Activated naive CD8-positive, alpha-beta T cell treated with anti-CD3 and anti-CD28 coated beads for 36 hours (primary cell): Measurements from ENCODE around the gene MS4A3. TPM values are rescaled to one million over a fixed set of nuclear protein-coding genes. Genes with fewer than 3 reads are reported as not detected.
"Not testable (repeated sequence)": the region's sequence is repeated elsewhere in the genome, so short reads cannot be mapped to it uniquely, and the experiment has no call there.

Source experiments
- DNase-seq: peaks from one replicate; pipeline ENCODE4 v3.0.0; 2021
- H3K27ac Mint-ChIP-seq: one replicate; pipeline ENCODE4 v1.8.0; 2022; ENCODE audit warnings: mild to moderate bottlenecking, moderate library complexity, mixed read lengths
- H3K27me3 Mint-ChIP-seq: one replicate; pipeline ENCODE4 v1.8.0; 2022; ENCODE audit warnings: mild to moderate bottlenecking, mixed read lengths
- H3K36me3 Mint-ChIP-seq: one replicate; pipeline ENCODE4 v1.8.0; 2021; ENCODE audit warnings: mild to moderate bottlenecking, mixed read lengths
- H3K4me1 Mint-ChIP-seq: one replicate; pipeline ENCODE4 v1.8.0; 2021; ENCODE audit warnings: mixed read lengths
- H3K4me3 Mint-ChIP-seq: one replicate; pipeline ENCODE4 v1.8.0; 2022; ENCODE audit warnings: mild to moderate bottlenecking, moderate library complexity, mixed read lengths
- H3K9me3 Mint-ChIP-seq: one replicate; pipeline ENCODE4 v1.8.0; 2022; ENCODE audit warnings: mixed read lengths
- total RNA-seq, 2 experiments: library from RNA; stranded (reverse); gene quantifications; one replicate each; pipeline ENCODE4 v1.2.3, GENCODE V29; 2021

MS4A3 gene, protein sequence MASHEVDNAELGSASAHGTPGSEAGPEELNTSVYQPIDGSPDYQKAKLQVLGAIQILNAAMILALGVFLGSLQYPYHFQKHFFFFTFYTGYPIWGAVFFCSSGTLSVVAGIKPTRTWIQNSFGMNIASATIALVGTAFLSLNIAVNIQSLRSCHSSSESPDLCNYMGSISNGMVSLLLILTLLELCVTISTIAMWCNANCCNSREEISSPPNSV
- not detected for total RNA-seq

DNA sequence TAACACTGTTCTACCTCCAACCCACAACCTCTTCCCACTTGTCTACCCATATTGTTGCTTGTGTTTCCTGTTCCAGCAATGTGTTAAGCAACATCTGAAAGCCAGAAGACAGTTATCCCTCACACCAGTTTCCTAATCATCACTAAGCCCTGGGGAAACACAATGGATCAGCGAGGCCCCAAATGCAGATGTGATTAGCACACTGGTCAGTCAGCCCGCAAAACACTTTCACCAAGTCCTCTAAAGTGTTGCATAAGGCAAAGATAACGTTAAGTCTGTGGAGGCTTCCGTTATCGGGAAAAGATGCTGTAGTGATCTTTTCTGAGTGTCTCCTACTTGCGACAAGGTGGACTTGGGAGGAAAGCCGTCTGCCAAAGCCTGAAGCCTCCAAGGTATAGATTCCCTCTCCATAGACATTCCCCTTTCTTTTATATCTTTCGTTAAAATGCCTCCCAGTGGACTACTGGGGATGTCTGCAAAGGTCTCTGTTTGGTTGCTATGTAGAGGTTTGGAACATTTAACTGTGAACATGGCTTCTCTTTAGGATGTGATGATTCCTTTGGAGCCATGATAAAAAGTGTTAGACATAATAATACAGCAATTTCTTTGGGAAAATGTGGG is at the start of gene MS4A3:
MS4A3 (plus strand) TSS at position 317 of the 621 bp plus-strand sequence. CDS start 4,496 bp downstream, outside the sequence.
- no peaks in the 10 kb centered on the region for H3K9me3 Mint-ChIP-seq
- H3K36me3 Mint-ChIP-seq: no peaks in the 10 kb centered on the region
- DNase-seq: no peak
- peaks cover 25% of the 10 kb centered on the region for H3K27me3 Mint-ChIP-seq
- no peak within 1 kb of the TSS for H3K4me3 Mint-ChIP-seq
- H3K27ac Mint-ChIP-seq: no peak within 1 kb of the TSS
- H3K4me1 Mint-ChIP-seq: no peaks in the 10 kb centered on the region

DNA sequence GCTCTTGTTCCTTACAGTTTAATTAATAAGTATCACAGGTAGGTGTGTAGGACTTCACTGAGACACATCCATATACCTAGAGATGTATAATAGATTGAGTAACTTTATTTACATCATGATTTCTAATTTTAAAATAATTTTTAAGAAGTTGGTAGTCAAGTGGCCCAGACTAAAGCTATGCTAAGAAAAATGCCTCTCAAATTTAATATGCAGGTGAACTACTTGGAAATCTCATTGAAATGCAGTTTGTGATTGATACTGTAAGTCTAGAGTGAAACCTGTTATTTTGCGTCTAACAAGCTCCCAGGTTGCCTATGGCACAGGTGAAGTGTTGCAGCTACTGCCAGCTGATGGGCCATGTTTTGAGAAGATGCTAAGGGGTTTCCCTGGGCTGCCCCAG is 39.6 kb upstream of the MS4A3 start, which contains the start of gene OOSP4B:
OOSP4B (plus strand) TSS at position 301 of the 400 bp plus-strand sequence.
- Mint-ChIP-seq H3K4me1 (no peaks in the 10 kb centered on the region), H3K27ac (no peak within 1 kb of the TSS), H3K4me3 (no peak within 1 kb of the TSS), H3K9me3 (no peaks in the 10 kb centered on the region), H3K27me3 (peaks cover 9% of the 10 kb centered on the region), H3K36me3 (no peaks in the 10 kb centered on the region)
- DNase-seq: no peak

DNA sequence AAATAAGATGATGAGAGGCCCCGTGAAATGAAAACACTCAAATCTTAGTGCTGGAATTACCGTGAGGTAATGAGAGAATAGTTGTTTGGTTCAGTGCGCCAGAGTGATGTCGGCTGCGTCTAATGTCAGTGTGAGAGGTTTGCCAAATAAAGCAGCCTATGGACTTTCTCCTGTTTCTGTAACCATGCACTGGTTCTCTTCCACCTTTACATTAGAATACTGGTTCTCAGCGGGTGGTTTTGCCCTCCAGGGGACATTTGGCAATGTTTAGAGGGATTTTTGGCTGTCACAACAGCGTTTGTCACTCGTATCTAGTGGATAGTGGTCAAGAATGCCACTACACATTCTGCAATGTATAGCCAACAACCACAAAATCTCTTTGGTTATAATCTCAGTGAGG is 38.4 kb upstream of the MS4A3 start:
- DNase-seq: no peak
- Mint-ChIP-seq H3K27me3 (peaks cover 9% of the 10 kb centered on the region), H3K9me3 (no peaks in the 10 kb centered on the region), H3K4me1 (no peaks in the 10 kb centered on the region), H3K36me3 (no peaks in the 10 kb centered on the region), H3K4me3 (no peak overlapping the region), H3K27ac (no peak overlapping the region)

DNA sequence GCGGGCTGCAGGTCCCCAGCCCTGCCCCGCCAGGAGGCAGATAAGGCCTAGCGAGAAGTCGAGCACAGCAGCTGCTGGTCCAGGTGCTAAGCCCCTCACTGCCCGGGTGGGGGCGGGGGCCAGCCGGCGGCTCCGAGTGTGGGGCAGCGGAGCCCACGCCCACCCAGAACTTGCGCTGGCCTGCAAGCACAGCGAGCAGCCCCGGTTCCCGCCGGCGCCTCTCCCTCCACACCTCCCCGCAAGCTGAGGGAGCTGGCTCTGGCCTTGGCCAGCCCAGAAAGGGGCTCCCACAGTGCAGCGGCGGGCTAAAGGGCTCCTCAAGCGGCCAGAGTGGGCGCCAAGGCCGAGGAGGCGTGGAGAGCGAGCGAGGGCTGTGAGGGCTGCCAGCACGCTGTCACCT is 36.1 kb upstream of the MS4A3 start:
- not testable (repeated sequence) for DNase-seq, H3K9me3 Mint-ChIP-seq, H3K27ac Mint-ChIP-seq, H3K4me1 Mint-ChIP-seq, H3K36me3 Mint-ChIP-seq, H3K4me3 Mint-ChIP-seq, H3K27me3 Mint-ChIP-seq

DNA sequence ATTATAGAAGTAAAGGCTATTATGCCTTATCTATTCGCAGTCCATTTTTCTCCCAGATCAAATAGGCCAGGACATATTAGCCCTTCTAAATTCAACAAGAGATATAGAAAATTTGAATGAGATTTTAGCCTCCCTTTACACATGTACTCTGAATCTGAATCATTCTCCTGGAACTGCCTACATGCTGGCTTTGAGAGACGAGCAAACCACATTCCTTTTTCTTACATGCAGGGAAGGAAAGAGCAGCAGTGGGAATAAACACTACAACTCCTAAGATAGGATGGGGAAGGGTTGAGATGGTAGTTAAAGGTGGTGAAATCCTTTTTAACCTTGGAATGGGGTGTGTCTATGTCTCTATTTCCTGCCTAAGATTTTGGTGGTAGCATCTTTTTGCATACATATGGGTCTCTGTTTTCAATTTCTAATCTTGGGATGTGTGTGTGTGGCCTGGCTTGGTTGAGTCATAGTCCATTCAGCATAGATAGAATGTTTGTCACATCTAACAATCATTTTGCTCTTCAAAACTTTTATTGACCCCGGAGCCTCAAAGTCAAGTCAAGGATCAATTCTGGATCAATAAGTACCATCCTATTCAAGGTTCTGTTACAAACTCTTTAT is 27.3 kb upstream of the MS4A3 start:
- no peaks in the 10 kb centered on the region for H3K36me3 Mint-ChIP-seq
- no peaks in the 10 kb centered on the region for H3K9me3 Mint-ChIP-seq
- H3K4me1 Mint-ChIP-seq: no peaks in the 10 kb centered on the region
- H3K4me3 Mint-ChIP-seq: no peak overlapping the region
- peaks cover 12% of the 10 kb centered on the region for H3K27me3 Mint-ChIP-seq
- no peak overlapping the region for H3K27ac Mint-ChIP-seq
- no peak for DNase-seq

DNA sequence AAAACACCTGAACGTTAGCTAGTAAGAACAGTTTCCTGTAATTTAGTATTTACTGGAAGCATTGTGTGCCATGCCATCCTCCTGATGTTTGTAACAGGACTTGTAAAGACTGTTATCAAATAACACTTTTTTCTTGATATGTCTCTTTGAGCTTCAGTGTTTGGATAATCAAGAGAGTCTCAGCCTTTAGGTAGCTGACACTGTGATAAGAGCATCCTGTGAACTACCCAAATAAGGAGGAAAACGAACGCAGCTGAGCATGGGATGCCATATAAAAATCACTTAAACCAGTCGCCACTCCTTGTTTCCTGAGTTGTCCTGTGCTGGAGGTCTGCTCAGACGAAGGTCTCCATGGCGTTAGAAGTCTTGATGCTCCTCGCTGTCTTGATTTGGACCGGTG is 16.4 kb upstream of the MS4A3 start, which contains the start of gene OOSP2:
OOSP2 (plus strand) TSS at position 301 of the 400 bp plus-strand sequence; CDS start at position 352, 51 bp downstream.
- Mint-ChIP-seq H3K4me3 (no peak within 1 kb of the TSS), H3K27ac (no peak within 1 kb of the TSS), H3K9me3 (no peaks in the 10 kb centered on the region), H3K27me3 (peaks cover 5% of the 10 kb centered on the region), H3K36me3 (no peaks in the 10 kb centered on the region), H3K4me1 (no peaks in the 10 kb centered on the region)
- no peak for DNase-seq

DNA sequence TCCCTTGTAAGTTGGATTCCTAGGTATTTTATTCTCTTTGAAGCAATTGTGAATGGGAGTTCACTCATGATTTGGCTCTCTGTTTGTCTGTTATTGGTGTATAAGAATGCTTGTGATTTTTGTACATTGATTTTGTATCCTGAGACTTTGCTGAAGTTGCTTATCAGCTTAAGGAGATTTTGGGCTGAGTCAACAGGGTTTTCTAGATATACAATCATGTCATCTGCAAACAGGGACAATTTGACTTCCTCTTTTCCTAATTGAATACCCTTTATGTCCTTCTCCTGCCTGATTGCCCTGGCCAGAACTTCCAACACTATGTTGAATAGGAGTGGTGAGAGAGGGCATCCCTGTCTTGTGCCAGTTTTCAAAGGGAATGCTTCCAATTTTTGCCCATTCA is 6.0 kb upstream of the MS4A3 start:
- H3K36me3 Mint-ChIP-seq, H3K27me3 Mint-ChIP-seq, DNase-seq, H3K4me1 Mint-ChIP-seq, H3K4me3 Mint-ChIP-seq, H3K9me3 Mint-ChIP-seq, H3K27ac Mint-ChIP-seq: not testable (repeated sequence)

DNA sequence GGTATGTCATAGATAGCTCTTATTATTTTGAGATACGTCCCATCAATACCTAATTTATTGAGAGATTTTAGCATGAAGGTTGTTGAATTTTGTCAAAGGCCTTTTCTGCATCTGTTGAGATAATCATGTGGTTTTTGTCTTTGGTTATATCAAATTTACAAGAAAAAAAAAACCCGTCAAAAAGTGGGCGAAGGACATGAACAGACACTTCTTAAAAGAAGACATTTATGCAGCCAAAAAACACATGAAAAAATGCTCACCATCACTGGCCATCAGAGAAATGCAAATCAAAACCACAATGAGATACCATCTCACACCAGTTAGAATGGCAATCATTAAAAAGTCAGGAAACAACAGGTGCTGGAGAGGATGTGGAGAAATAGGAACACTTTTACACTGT is 5.6 kb upstream of the MS4A3 start:
- H3K36me3 Mint-ChIP-seq, DNase-seq, H3K27ac Mint-ChIP-seq, H3K4me3 Mint-ChIP-seq, H3K9me3 Mint-ChIP-seq, H3K4me1 Mint-ChIP-seq, H3K27me3 Mint-ChIP-seq: not testable (repeated sequence)

DNA sequence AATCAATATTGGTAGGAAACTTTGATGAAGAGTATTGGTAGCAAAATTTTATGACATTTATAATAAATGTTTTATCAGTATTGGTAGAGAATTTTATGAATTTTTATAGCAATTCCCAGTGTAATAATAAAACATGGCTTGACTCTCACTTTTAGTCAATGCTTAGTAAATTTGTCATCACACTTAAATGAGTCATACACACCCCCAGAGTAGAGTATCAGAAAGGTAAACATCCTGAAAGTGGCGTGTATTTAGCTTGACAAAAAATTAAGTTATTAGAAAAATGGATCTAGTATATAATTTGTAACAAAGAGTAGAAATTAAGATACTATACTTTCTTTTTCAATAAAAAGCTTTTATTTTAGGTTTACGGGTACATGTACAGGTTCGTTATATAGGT is 2.6 kb downstream of the MS4A3 start:
- no peak for DNase-seq
- H3K36me3 Mint-ChIP-seq: no peaks in the 10 kb centered on the region
- H3K27ac Mint-ChIP-seq: no peak overlapping the region
- no peaks in the 10 kb centered on the region for H3K4me1 Mint-ChIP-seq
- H3K27me3 Mint-ChIP-seq: peaks cover 25% of the 10 kb centered on the region
- H3K4me3 Mint-ChIP-seq: no peak overlapping the region
- no peaks in the 10 kb centered on the region for H3K9me3 Mint-ChIP-seq

DNA sequence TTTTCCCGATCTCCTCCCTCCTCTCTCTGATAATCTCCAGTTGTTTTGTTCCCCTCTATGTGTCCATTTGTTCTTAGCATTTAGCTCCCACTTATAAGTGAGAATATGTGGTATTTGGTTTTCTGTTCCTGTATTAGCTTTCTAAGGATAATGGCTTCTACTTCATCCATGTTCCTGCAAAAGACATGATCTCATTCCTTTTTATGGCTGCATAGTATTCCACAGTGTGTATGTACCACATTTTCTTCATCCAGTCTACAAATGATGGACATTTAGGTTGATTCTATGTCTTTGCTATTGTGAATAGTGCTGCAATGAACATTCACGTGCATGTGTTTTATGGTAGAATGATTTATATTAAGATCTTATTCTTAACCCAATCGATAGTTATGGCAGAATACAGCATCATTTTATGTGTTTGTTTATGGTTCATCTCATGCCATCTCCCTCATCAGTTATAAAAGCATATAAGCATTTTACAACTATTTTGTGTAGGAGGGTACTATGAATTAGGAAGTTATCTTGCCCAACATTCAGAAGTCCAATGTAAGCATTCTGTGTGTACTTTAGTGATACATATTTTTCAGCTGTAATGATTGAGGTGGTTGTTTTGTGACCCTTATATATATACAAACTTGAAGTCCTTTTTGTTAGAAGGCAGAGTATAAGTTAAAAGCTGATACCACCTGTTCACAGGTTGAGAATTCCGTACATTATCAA is 3.2 kb downstream of the MS4A3 start:
- no peak for DNase-seq
- H3K4me1 Mint-ChIP-seq: no peaks in the 10 kb centered on the region
- H3K27ac Mint-ChIP-seq: no peak overlapping the region
- no peaks in the 10 kb centered on the region for H3K36me3 Mint-ChIP-seq
- no peaks in the 10 kb centered on the region for H3K9me3 Mint-ChIP-seq
- H3K27me3 Mint-ChIP-seq: peaks cover 25% of the 10 kb centered on the region
- H3K4me3 Mint-ChIP-seq: no peak overlapping the region

DNA sequence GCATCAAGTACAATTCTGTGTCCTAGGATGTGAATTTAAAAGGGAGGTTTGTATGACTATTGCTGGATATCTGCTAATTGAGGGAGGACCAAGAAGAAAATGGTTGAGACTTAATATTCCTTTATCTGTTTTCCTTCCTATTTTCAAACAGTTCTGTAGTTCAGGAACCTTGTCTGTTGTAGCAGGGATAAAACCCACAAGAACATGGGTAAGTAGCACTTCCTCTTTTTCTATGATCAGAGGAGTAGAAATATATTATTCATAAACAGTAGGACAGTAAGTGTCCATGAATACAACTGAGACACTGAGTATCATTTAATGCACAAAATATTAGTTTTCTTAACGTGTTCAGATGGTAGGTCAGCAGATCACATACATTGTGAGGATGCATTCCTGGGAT is 7.6 kb downstream of the MS4A3 start:
- Mint-ChIP-seq H3K27me3 (peaks cover 9% of the 10 kb centered on the region), H3K36me3 (no peaks in the 10 kb centered on the region), H3K27ac (no peak overlapping the region), H3K4me3 (no peak overlapping the region), H3K4me1 (no peaks in the 10 kb centered on the region), H3K9me3 (no peaks in the 10 kb centered on the region)
- no peak for DNase-seq

DNA sequence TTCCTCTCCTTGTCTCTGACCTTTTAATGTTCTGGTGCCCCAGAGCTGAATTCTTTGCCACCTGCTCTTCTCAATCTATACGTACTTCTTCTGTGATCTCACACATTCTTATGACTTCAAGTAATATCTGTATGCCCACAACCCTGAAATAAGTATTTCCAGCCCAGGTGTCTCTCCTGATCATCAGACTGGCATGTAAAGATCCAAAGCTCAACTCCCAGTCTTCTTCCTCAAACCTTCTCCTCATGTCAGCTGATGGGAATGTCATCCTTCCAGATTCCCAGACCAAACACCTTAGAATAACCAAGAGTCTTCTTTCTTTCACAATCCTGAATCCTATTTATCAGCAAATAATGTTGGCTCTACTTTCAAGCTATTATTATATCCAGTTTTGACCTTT is 9.3 kb downstream of the MS4A3 start:
- H3K27ac Mint-ChIP-seq: no peak overlapping the region
- H3K9me3 Mint-ChIP-seq: no peaks in the 10 kb centered on the region
- DNase-seq: no peak
- H3K4me1 Mint-ChIP-seq: no peaks in the 10 kb centered on the region
- no peak overlapping the region for H3K4me3 Mint-ChIP-seq
- H3K36me3 Mint-ChIP-seq: no peaks in the 10 kb centered on the region
- peaks cover 15% of the 10 kb centered on the region for H3K27me3 Mint-ChIP-seq

DNA sequence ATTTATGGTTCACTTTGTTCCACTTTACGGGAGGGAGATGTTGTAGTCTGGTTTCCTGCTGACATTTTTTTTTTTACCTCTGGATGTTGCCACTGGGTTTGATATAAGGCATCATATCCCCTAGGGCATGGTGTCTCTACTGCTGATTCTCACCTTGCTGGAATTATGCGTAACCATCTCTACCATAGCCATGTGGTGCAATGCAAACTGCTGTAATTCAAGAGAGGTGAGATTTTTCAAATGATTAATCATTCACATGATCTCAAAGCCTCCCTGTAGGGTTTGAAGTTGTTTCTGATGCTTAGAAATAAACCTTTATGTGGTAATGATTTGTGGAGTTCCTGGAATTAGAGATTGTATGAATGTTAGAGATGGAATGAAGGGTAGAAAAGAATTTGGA is 13.0 kb downstream of the MS4A3 start:
- no peak for DNase-seq
- Mint-ChIP-seq H3K36me3 (no peaks in the 10 kb centered on the region), H3K27ac (no peak overlapping the region), H3K27me3 (peaks cover 17% of the 10 kb centered on the region), H3K9me3 (no peaks in the 10 kb centered on the region), H3K4me3 (no peak overlapping the region), H3K4me1 (no peaks in the 10 kb centered on the region)

DNA sequence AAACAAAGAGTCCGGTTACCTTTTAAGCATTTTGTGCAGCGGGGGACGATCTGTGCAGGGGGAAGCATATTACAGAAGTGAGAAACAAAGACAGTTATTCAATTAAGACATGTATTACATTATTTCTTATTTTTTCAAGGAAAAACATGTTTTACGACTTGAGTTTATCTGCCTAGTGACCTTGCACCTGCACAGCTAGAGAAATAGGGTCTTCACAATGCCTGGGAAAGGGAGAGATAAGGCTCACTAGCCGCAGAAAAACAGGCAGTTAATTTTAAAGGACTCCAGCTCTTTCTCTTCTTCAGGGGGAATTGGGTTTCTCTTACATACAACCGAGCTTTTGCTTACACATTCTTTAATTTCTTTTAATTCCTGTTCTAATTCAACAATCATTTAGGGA is 15.2 kb downstream of the MS4A3 start:
- H3K27me3 Mint-ChIP-seq: peaks cover 17% of the 10 kb centered on the region
- not testable (repeated sequence) for H3K36me3 Mint-ChIP-seq

DNA sequence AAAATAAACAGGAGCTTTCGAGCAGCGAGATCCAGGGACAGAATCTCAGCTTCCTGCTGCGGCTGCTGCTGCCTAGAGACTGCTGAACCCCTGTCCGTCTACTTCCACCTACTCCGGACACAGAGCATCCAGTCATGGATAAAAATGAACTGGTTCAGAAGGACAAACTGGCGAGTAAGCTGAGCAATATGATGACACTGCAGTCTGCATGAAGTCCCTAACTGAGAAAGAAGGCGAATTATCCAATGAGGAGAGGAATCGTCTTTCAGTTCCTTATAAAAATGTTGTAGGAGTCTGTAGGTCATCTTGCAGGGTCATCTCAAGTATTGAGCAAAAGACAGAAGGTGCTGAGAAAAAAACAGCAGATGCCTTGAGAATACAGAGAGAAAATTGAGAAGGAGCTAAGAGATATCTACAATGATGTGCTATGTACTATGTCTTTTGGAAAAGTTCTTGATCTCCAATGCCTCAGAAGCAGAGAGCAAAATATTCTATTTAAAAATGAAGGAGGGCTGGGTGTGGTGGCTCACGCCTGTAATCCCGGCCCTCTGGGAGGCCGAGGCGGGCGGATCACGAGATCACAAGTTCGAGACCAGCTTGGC is 20.9 kb downstream of the MS4A3 start:
- no peaks in the 10 kb centered on the region for H3K4me1 Mint-ChIP-seq

More for the DNA sequence above, 15.2 kb downstream of the MS4A3 start:
- DNase-seq, H3K4me1 Mint-ChIP-seq, H3K9me3 Mint-ChIP-seq, H3K27ac Mint-ChIP-seq, H3K4me3 Mint-ChIP-seq: not testable (repeated sequence)

More for the DNA sequence above, 20.9 kb downstream of the MS4A3 start:
- peaks cover 1% of the 10 kb centered on the region for H3K9me3 Mint-ChIP-seq
- H3K27me3 Mint-ChIP-seq: peaks cover 4% of the 10 kb centered on the region
- no peak overlapping the region for H3K4me3 Mint-ChIP-seq
- H3K36me3 Mint-ChIP-seq: no peaks in the 10 kb centered on the region
- DNase-seq: no peak
- H3K27ac Mint-ChIP-seq: no peak overlapping the region
